Hematopoietic multipotent progenitor cell (in vitro differentiated cells): ENCODE results near the gene NKD1. TPM values are rescaled to one million over a fixed set of nuclear protein-coding genes. Genes with fewer than 3 reads are reported as not detected.

Experiments
- DNase-seq, 3 donors: peaks; one replicate each; pipeline ENCODE4 v3.0.0-alpha.2; 2011 to 2015; ENCODE audit warnings: low read depth in 2 of 3, low spot score in 2 of 3
- total RNA-seq: library from RNA; depleted of rRNA; stranded (reverse); fragments of >200 nt; gene quantifications from one replicate; pipeline ENCODE4 v1.2.3, GENCODE V29; 2012

Gene NKD1
- total RNA-seq, 1 donor: under 0.01 TPM

- DNase-seq: no peak
These were observed 62.4 kb downstream of the NKD1 start for GRCh38 chr16:50610331-50611262.

GRCh38 chr16:50611332-50611934 is 63.2 kb downstream of the NKD1 start:
- DNase-seq: no peak

- no peak for DNase-seq
These were observed 64.0 kb downstream of the NKD1 start for GRCh38 chr16:50611995-50612848.

GRCh38 chr16:50612849-50613198 is 64.6 kb downstream of the NKD1 start:
- DNase-seq: no peak

GRCh38 chr16:50613281-50613963 is 65.2 kb downstream of the NKD1 start:
- no peak for DNase-seq

- DNase-seq: no peak
These were observed 65.8 kb downstream of the NKD1 start for GRCh38 chr16:50613964-50614474.

- no peak for DNase-seq
These were observed 66.9 kb downstream of the NKD1 start for GRCh38 chr16:50614955-50615724.

- no peak for DNase-seq
These were observed 67.7 kb downstream of the NKD1 start for GRCh38 chr16:50615891-50616290.

- no peak for DNase-seq
These were observed 68.2 kb downstream of the NKD1 start for GRCh38 chr16:50616386-50616785.

- no peak for DNase-seq
These were observed 68.9 kb downstream of the NKD1 start for GRCh38 chr16:50616883-50617645.

- DNase-seq: no peak
These were observed 69.5 kb downstream of the NKD1 start for GRCh38 chr16:50617646-50618184.

- no peak for DNase-seq
These were observed 70.2 kb downstream of the NKD1 start for GRCh38 chr16:50618238-50618918.

- no peak for DNase-seq
These were observed 71.7 kb downstream of the NKD1 start for GRCh38 chr16:50619702-50620491.

- DNase-seq: no peak
These were observed 72.7 kb downstream of the NKD1 start for GRCh38 chr16:50620646-50621451.

- DNase-seq: no peak
These were observed 73.2 kb downstream of the NKD1 start for GRCh38 chr16:50621452-50621792.

GRCh38 chr16:50622029-50622428 is 73.8 kb downstream of the NKD1 start:
- no peak for DNase-seq
